ENCODE measurements around the gene ELF5. TPM values are rescaled to one million over a fixed set of nuclear protein-coding genes. Genes with fewer than 3 reads are reported as not detected.

Gene ELF5
- total and polyA plus RNA-seq, 2 of the 13 experiments (the other 11 are each of a cell fraction or from before 2014, with no cell fraction given) = 0.51 to 2.6 TPM

DNA sequence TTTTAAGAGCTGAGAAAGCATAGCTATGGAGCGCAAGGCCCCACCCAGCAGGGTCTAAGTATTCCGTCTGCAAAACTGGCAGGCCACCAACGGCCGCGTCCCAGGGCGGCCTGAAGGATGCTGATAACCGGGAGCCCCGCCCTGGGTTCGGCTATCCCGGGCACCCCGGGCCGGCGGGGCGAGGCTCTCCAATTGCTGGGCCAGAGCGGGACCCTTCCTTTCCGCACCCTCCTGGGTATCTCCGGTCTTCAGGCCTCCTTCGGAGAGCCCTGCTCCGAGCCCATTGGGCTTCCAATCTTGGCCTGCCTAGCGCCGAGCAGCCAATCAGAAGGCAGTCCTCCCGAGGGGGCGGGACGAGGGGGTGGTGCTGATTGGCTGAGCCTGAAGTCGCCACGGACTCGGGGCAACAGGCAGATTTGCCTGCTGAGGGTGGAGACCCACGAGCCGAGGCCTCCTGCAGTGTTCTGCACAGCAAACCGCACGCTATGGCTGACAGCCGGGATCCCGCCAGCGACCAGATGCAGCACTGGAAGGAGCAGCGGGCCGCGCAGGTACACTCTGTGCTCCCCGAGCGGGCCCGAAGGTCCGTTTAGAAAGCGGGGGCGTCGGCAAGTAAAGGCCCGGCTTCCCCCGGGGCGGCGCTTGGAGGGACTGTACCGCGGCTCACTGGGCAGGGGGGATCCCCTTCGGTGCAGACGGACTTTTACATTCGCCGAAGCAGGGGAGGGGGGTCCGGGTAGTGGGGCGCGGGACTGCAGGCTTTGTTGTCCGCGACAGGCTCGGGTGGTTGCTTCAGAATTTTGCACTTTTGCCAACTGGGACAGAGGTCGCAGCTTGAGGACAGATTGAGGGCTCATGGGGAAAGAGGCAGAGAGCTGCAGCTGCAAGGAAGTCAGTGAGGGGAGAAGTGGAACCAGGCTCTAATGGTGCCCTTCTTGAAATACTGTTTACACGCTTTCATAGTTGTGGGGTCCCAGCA is 74.8 kb downstream of the ELF5 start, which contains the start of gene CAT (continued):
- TF ChIP-seq NCOR1 (IDR thresholded peaks at IDR 0.05; ENCODE audit: borderline replicate concordance, low read length) = peak; percentile 44; the same call in 1 of the 2 replicates
- TF ChIP-seq, protein P1, sequence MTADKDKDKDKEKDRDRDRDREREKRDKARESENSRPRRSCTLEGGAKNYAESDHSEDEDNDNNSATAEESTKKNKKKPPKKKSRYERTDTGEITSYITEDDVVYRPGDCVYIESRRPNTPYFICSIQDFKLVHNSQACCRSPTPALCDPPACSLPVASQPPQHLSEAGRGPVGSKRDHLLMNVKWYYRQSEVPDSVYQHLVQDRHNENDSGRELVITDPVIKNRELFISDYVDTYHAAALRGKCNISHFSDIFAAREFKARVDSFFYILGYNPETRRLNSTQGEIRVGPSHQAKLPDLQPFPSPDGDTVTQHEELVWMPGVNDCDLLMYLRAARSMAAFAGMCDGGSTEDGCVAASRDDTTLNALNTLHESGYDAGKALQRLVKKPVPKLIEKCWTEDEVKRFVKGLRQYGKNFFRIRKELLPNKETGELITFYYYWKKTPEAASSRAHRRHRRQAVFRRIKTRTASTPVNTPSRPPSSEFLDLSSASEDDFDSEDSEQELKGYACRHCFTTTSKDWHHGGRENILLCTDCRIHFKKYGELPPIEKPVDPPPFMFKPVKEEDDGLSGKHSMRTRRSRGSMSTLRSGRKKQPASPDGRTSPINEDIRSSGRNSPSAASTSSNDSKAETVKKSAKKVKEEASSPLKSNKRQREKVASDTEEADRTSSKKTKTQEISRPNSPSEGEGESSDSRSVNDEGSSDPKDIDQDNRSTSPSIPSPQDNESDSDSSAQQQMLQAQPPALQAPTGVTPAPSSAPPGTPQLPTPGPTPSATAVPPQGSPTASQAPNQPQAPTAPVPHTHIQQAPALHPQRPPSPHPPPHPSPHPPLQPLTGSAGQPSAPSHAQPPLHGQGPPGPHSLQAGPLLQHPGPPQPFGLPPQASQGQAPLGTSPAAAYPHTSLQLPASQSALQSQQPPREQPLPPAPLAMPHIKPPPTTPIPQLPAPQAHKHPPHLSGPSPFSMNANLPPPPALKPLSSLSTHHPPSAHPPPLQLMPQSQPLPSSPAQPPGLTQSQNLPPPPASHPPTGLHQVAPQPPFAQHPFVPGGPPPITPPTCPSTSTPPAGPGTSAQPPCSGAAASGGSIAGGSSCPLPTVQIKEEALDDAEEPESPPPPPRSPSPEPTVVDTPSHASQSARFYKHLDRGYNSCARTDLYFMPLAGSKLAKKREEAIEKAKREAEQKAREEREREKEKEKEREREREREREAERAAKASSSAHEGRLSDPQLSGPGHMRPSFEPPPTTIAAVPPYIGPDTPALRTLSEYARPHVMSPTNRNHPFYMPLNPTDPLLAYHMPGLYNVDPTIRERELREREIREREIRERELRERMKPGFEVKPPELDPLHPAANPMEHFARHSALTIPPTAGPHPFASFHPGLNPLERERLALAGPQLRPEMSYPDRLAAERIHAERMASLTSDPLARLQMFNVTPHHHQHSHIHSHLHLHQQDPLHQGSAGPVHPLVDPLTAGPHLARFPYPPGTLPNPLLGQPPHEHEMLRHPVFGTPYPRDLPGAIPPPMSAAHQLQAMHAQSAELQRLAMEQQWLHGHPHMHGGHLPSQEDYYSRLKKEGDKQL (CRISPR knock-in tag; IDR thresholded peaks at IDR 0.05; ENCODE audit: low read depth) = no peak
- TF ChIP-seq ZNF235 (CRISPR knock-in tag; IDR thresholded peaks at IDR 0.05; ENCODE audit: borderline replicate concordance) = 0 out of 2 replicates have a peak, but pooled peaks have one; percentile 85
- TF ChIP-seq REL (CRISPR knock-in tag; conservative IDR thresholded peaks at IDR 0.05) = peak; percentile 60; the same call in 1 of the 2 replicates
- TF ChIP-seq, protein P2, sequence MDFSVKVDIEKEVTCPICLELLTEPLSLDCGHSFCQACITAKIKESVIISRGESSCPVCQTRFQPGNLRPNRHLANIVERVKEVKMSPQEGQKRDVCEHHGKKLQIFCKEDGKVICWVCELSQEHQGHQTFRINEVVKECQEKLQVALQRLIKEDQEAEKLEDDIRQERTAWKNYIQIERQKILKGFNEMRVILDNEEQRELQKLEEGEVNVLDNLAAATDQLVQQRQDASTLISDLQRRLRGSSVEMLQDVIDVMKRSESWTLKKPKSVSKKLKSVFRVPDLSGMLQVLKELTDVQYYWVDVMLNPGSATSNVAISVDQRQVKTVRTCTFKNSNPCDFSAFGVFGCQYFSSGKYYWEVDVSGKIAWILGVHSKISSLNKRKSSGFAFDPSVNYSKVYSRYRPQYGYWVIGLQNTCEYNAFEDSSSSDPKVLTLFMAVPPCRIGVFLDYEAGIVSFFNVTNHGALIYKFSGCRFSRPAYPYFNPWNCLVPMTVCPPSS (IDR thresholded peaks at IDR 0.05) = no peak
- TF ChIP-seq FOXA1 (IDR thresholded peaks at IDR 0.05) = no peak
- no peak; the same call in 1 of the 2 replicates for TF ChIP-seq FOXA1 (CRISPR knock-in tag; IDR thresholded peaks at IDR 0.05)
- TF ChIP-seq ZSCAN29 (CRISPR knock-in tag; conservative IDR thresholded peaks at IDR 0.05) = no peak
- TF ChIP-seq SMYD3 (CRISPR knock-in tag; IDR thresholded peaks at IDR 0.05) = no peak
- peak; percentile 58 for TF ChIP-seq HNRNPLL (IDR thresholded peaks at IDR 0.05; ENCODE audit: low read depth, low read length, poor library complexity, severe bottlenecking)
- TF ChIP-seq, protein P3, sequence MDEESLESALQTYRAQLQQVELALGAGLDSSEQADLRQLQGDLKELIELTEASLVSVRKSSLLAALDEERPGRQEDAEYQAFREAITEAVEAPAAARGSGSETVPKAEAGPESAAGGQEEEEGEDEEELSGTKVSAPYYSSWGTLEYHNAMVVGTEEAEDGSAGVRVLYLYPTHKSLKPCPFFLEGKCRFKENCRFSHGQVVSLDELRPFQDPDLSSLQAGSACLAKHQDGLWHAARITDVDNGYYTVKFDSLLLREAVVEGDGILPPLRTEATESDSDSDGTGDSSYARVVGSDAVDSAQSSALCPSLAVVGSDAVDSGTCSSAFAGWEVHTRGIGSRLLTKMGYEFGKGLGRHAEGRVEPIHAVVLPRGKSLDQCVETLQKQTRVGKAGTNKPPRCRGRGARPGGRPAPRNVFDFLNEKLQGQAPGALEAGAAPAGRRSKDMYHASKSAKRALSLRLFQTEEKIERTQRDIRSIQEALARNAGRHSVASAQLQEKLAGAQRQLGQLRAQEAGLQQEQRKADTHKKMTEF (CRISPR knock-in tag; IDR thresholded peaks at IDR 0.05) = peak; percentile 66; the same call in 1 of the 2 replicates
- peak; percentile 66; the same call in 1 of the 2 replicates for TF ChIP-seq IRX3 (CRISPR knock-in tag; IDR thresholded peaks at IDR 0.05; ENCODE audit: borderline replicate concordance, low read depth)
- TF ChIP-seq ZNF850 (CRISPR knock-in tag; conservative IDR thresholded peaks at IDR 0.05) = no peak
- TF ChIP-seq, protein P4, sequence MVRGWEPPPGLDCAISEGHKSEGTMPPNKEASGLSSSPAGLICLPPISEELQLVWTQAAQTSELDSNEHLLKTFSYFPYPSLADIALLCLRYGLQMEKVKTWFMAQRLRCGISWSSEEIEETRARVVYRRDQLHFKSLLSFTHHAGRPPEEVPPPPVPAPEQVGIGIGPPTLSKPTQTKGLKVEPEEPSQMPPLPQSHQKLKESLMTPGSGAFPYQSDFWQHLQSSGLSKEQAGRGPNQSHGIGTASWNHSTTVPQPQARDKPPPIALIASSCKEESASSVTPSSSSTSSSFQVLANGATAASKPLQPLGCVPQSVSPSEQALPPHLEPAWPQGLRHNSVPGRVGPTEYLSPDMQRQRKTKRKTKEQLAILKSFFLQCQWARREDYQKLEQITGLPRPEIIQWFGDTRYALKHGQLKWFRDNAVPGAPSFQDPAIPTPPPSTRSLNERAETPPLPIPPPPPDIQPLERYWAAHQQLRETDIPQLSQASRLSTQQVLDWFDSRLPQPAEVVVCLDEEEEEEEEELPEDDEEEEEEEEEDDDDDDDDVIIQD (CRISPR knock-in tag; IDR thresholded peaks at IDR 0.05; ENCODE audit: low read depth) = peak; percentile 83; the same call in 1 of the 2 replicates
- no peak for TF ChIP-seq NFATC3 (CRISPR knock-in tag; IDR thresholded peaks at IDR 0.05)
- TF ChIP-seq NFYB (CRISPR knock-in tag; IDR thresholded peaks at IDR 0.05) = peak; percentile 96
- TF ChIP-seq ZNF225 (CRISPR knock-in tag; IDR thresholded peaks at IDR 0.05) = 0 out of 2 replicates have a peak, but pooled peaks have one; percentile 35
- TF ChIP-seq HMGA1 (CRISPR knock-in tag; conservative IDR thresholded peaks at IDR 0.05) = no peak

Measured in HepG2 (cell line).